GM23338 (cell line): ENCODE results near the gene CDX1.

Experiments used
- CREB1 ChIP-seq: fragments of 250-450 bp; sonication (Bioruptor Pico); IDR thresholded peaks from 2 replicates; pipeline ENCODE4 v1.5.0; 2020; ENCODE audit warnings: low read depth, mild to moderate bottlenecking, moderate library complexity
- EZH2 ChIP-seq: fragments of 200-600 bp; sonication (generic); IDR thresholded peaks from one replicate; pipeline ENCODE4 v1.8.0; 2017; ENCODE audit warnings: antibody characterized with exemption, mild to moderate bottlenecking, low read depth; ENCODE audit not compliant: unreplicated experiment
- EZH2phosphoT487 ChIP-seq: fragments of 200-600 bp; sonication (generic); IDR thresholded peaks from one replicate; pipeline ENCODE4 v1.8.1; 2018; ENCODE audit warnings: antibody characterized with exemption; ENCODE audit not compliant: unreplicated experiment
- JUNB ChIP-seq: IDR thresholded peaks from one replicate; pipeline ENCODE4 v1.6.1; 2016; ENCODE audit warnings: antibody characterized with exemption; ENCODE audit not compliant: unreplicated experiment
- NANOG ChIP-seq: IDR thresholded peaks from 2 replicates; pipeline ENCODE4 v1.6.1; 2016; ENCODE audit warnings: antibody characterized with exemption, borderline replicate concordance
- POLR2AphosphoS5 ChIP-seq: IDR thresholded peaks from 2 replicates; pipeline ENCODE4 v1.6.1; 2016; ENCODE audit warnings: antibody characterized with exemption, low read depth
- STAT1 ChIP-seq: IDR thresholded peaks from one replicate; pipeline ENCODE4 v1.6.1; 2016; ENCODE audit warnings: antibody characterized with exemption; ENCODE audit not compliant: unreplicated experiment
- ZNF114 ChIP-seq: fragments of 250-450 bp; sonication (Bioruptor Pico); IDR thresholded peaks from 2 replicates; pipeline ENCODE4 v1.5.0; 2020; ENCODE audit warnings: mild to moderate bottlenecking, moderate library complexity
- ZNF331 ChIP-seq: fragments of 250-450 bp; sonication (Bioruptor Pico); IDR thresholded peaks from 2 replicates; pipeline ENCODE4 v1.5.0; 2020; ENCODE audit warnings: low read depth, mild to moderate bottlenecking, moderate library complexity
- TF ChIP-seq, protein P1 (sequence below), 2 experiments: fragments of 200-600 bp in 1 of 2; sonication (generic) in 1 of 2; conservative IDR thresholded peaks; 2 replicates each; pipeline versions ENCODE4 v1.5.1 to v1.6.1; 2016 to 2017; ENCODE audit warnings: antibody characterized with exemption in 2 of 2, low read depth in 2 of 2, mild to moderate bottlenecking in 2 of 2, moderate library complexity in 1 of 2
- TF ChIP-seq, protein P2 (sequence below): IDR thresholded peaks from one replicate; pipeline ENCODE4 v1.6.1; 2018; ENCODE audit warnings: antibody characterized with exemption; ENCODE audit not compliant: unreplicated experiment
- TF ChIP-seq, protein P3 (sequence below): IDR thresholded peaks from 2 replicates; pipeline ENCODE4 v1.6.1; 2016; ENCODE audit warnings: antibody characterized with exemption

GRCh38 chr5:150154618-150155128 is 11.9 kb upstream of the CDX1 start:
- TF ChIP-seq, protein P1, sequence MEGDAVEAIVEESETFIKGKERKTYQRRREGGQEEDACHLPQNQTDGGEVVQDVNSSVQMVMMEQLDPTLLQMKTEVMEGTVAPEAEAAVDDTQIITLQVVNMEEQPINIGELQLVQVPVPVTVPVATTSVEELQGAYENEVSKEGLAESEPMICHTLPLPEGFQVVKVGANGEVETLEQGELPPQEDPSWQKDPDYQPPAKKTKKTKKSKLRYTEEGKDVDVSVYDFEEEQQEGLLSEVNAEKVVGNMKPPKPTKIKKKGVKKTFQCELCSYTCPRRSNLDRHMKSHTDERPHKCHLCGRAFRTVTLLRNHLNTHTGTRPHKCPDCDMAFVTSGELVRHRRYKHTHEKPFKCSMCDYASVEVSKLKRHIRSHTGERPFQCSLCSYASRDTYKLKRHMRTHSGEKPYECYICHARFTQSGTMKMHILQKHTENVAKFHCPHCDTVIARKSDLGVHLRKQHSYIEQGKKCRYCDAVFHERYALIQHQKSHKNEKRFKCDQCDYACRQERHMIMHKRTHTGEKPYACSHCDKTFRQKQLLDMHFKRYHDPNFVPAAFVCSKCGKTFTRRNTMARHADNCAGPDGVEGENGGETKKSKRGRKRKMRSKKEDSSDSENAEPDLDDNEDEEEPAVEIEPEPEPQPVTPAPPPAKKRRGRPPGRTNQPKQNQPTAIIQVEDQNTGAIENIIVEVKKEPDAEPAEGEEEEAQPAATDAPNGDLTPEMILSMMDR (conservative IDR thresholded peaks at IDR 0.05; ENCODE audit: low read depth in 2 of 2) = 0 out of 4 replicates have a peak, but pooled peaks of 1 of the 2 experiments have one; percentile 18
- TF ChIP-seq EZH2phosphoT487 (no peak), POLR2AphosphoS5 (no peak), CREB1 (CRISPR knock-in tag) (no peak), EZH2 (no peak), JUNB (no peak), ZNF331 (no peak), ZNF114 (CRISPR knock-in tag) (no peak), STAT1 (no peak), NANOG (no peak)
- TF ChIP-seq, protein P2, sequence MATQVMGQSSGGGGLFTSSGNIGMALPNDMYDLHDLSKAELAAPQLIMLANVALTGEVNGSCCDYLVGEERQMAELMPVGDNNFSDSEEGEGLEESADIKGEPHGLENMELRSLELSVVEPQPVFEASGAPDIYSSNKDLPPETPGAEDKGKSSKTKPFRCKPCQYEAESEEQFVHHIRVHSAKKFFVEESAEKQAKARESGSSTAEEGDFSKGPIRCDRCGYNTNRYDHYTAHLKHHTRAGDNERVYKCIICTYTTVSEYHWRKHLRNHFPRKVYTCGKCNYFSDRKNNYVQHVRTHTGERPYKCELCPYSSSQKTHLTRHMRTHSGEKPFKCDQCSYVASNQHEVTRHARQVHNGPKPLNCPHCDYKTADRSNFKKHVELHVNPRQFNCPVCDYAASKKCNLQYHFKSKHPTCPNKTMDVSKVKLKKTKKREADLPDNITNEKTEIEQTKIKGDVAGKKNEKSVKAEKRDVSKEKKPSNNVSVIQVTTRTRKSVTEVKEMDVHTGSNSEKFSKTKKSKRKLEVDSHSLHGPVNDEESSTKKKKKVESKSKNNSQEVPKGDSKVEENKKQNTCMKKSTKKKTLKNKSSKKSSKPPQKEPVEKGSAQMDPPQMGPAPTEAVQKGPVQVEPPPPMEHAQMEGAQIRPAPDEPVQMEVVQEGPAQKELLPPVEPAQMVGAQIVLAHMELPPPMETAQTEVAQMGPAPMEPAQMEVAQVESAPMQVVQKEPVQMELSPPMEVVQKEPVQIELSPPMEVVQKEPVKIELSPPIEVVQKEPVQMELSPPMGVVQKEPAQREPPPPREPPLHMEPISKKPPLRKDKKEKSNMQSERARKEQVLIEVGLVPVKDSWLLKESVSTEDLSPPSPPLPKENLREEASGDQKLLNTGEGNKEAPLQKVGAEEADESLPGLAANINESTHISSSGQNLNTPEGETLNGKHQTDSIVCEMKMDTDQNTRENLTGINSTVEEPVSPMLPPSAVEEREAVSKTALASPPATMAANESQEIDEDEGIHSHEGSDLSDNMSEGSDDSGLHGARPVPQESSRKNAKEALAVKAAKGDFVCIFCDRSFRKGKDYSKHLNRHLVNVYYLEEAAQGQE = no peak
- TF ChIP-seq, protein P3, sequence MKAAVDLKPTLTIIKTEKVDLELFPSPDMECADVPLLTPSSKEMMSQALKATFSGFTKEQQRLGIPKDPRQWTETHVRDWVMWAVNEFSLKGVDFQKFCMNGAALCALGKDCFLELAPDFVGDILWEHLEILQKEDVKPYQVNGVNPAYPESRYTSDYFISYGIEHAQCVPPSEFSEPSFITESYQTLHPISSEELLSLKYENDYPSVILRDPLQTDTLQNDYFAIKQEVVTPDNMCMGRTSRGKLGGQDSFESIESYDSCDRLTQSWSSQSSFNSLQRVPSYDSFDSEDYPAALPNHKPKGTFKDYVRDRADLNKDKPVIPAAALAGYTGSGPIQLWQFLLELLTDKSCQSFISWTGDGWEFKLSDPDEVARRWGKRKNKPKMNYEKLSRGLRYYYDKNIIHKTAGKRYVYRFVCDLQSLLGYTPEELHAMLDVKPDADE = no peak
